Smooth muscle cell of the brain vasculature (primary cell): ENCODE measurements around the gene EXOC3L1.

Experiments
- DNase-seq: peaks from one replicate; pipeline ENCODE4 v3.0.0-alpha.2; 2012; ENCODE audit warnings: low read depth, low spot score

EXOC3L1 gene

GRCh38 chr16:67149276-67150046 lies 40.5 kb downstream of the EXOC3L1 start:
- no peak for DNase-seq

- no peak for DNase-seq
These were observed 41.2 kb downstream of the EXOC3L1 start for GRCh38 chr16:67148656-67149275.

DNA sequence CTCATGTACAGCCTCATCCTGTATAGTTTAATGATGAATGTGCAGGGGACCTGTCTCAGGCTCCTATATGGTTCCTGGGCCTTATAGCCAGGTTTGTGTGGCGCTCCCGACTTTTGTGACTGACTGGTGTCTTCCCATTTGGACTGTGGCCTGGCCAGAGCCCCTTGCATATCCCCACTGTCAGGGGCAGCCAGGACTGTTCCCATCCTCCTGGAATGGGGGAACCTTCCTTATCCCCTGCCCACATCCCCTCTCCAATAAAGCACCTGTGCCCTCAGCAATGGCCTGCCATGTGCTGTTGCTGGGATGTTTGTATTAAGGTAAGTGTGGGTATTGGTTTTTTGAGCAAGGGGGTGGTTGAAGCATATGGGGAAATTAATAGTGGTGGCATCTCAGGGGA lies 41.7 kb downstream of the EXOC3L1 start:
- DNase-seq = no peak

DNA sequence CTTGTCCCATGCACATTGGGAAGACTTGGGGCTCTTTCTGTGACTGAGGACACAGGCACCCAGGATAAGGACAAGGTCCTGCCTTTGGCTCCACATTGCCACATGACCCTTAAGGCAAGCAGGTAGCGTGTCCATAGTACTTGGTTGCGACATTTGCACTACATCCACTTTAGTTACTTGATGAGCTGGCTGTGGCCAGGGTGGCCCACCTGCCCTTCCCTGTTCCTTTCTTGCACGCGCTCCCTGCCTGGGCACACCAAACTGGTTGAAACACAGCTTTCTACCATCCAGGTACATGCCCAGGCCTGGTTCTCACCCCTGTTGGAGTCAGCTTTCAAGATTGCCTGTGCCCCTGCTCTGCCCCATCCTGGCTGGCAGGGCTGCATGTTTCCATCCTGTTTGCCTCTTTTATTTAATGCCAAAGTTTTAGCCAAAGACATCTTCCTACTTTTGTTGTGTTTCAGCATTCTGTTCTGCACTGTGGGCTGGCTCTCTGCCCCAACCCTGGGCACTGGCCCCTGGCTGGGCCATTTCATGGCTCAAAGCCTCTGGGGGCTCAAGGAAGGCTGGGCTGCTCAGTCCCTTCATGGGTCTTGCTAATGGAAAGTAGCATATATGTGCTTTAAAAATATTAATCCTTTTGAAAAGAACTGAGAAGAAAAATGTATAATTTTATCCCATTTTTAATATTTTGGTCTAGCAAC lies 42.3 kb downstream of the EXOC3L1 start:
- DNase-seq = no peak

GRCh38 chr16:67146523-67147357 lies 43.2 kb downstream of the EXOC3L1 start:
- DNase-seq = no peak

DNA sequence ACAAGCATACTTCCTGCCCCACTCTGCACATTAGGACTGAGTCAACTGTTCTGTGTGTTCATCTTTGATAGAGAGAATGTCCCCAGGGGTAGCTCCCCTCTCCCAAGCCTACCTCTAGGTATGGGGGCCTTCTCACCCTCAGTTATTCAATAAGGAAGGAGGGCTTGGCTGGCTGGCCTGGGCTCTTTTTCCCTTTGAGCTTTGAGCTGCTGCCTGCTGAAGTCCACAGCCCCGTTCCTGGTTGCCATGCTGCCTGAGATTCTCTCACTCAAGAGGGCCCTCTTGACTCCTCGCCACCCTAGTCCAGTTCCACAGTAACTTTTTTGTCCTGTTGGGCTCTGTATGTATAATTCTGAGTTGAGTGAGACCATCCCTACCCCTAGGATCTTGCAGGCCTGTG lies 44.2 kb downstream of the EXOC3L1 start:
- DNase-seq = no peak

DNA sequence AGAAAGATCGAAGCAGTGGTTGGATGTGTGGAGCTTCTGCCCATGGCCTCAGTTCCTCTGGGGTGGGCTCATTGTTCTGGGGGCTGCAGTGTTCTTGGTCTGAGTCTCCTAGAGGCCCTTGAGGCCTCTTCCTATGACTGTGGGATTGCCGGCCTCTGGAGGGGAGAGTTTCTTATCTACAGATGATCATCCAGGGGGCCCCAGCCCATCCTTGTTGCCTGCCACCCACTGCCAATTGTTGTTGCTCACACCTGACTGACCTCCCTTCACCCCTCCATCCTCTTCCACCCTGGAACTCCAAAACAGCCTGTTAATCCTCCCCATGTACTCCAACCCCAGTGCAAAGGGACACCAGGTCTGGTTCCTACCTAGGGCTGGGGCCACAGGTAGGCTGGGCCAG lies 45.0 kb downstream of the EXOC3L1 start:
- no peak for DNase-seq

- DNase-seq = no peak
These were observed 47.6 kb downstream of the EXOC3L1 start for GRCh38 chr16:67142342-67142741.

GRCh38 chr16:67141391-67141790 lies 48.5 kb downstream of the EXOC3L1 start:
- no peak for DNase-seq

- no peak for DNase-seq
These were observed 52.3 kb downstream of the EXOC3L1 start for GRCh38 chr16:67137605-67138004.
